Rectal smooth muscle tissue (tissue), 1 donor: ENCODE data around the gene CFAP68.

ENCODE experiments used
- H3K27ac ChIP-seq: one replicate; pipeline ENCODE4 v1.7.0; 2013; ENCODE audit warnings: low read depth, low read length, inconsistent platforms
- H3K27me3 ChIP-seq: one replicate; pipeline ENCODE4 v1.7.0; 2013; ENCODE audit warnings: low read length; ENCODE audit not compliant: control insufficient read depth, insufficient read depth
- H3K36me3 ChIP-seq: one replicate; pipeline ENCODE4 v1.7.0; 2013; ENCODE audit warnings: low read length; ENCODE audit not compliant: control insufficient read depth, insufficient read depth
- H3K4me1 ChIP-seq: one replicate; pipeline ENCODE4 v1.7.0; 2013; ENCODE audit warnings: low read length; ENCODE audit not compliant: control insufficient read depth, insufficient read depth
- H3K4me3 ChIP-seq: one replicate; pipeline ENCODE4 v1.7.0; 2013; ENCODE audit warnings: low read length
- H3K9ac ChIP-seq: one replicate; pipeline ENCODE4 v1.7.0; 2013; ENCODE audit warnings: low read length

CFAP68 gene

GRCh38 chr11:111878849-111879636 is at the start of gene CFAP68, which contains the start of gene FDXACB1:
CFAP68 (plus strand) TSS chr11:111879541; CDS start chr11:111879561, 20 bp downstream.
FDXACB1 (minus strand) TSS chr11:111879165; CDS start chr11:111879132, 33 bp downstream.
- Histone ChIP-seq H3K4me3 (peak within 1 kb of the TSS; percentile 83), H3K4me1 (peaks cover 3% of the 10 kb centered on the region), H3K27me3 (no peaks in the 10 kb centered on the region), H3K9ac (peak within 1 kb of the TSS; percentile 22), H3K36me3 (no peaks in the 10 kb centered on the region), H3K27ac (peak within 1 kb of the TSS; percentile 94)

DNA sequence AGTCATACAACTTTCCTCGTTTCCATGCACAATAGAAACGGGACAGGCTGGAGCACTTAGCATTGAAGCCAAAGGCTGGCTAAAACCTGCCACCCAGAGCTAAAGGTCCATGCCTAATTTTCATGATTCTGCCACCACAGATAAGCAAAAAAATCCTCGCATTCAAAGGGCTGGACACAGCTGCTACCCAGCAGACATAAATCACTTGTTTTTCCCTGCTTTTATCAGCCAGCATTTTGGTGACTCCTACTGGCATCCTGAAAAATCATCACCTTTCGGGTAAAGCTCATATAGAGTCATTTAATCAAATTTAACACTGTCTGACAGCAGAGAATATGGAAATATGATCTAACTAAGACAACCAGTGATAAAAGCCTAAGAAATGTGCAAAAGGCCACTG is 45.8 kb upstream of the CFAP68 start:
- H3K36me3 ChIP-seq, result peaks cover 13% of the 10 kb centered on the region
- no peak overlapping the region for H3K4me3 ChIP-seq
- no peaks in the 10 kb centered on the region for H3K4me1 ChIP-seq
- H3K27ac ChIP-seq, result no peak overlapping the region
- no peaks in the 10 kb centered on the region for H3K27me3 ChIP-seq
- no peak overlapping the region for H3K9ac ChIP-seq

DNA sequence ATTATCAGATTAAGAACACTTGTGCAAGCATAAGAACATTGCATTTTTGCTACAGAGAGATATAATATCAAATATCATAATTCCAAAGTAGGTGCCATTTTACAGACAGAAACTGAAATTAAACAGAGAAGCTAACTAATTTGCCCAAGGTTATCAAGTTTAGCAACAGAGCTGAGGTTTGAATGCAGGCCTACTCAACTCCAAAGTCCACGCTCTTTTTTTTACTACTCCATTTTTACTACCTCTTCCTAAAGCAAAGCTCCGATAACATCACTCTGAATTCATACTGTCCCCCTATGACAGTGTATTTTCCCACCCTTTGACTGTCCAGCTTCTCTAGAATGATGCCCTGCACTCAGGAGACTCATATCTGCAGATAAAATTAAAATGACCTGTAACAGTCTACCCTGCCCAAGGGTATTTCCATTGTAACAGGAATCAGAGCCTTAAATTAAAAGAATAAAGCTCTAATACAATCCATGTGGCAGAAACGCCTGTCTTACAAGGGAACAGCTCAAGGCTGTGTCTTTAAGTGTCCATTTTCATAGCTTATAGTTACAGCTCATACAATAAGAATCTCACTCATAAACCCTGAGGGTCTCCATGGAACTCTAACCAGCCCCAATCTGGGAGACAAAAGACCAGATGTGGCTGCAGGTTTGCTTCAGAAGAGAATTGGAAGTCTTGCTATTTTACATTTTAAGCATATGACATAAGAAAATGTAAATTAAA is 44.7 kb upstream of the CFAP68 start:
- H3K27ac ChIP-seq, result no peak overlapping the region
- peaks cover 13% of the 10 kb centered on the region for H3K36me3 ChIP-seq
- no peaks in the 10 kb centered on the region for H3K27me3 ChIP-seq
- H3K9ac ChIP-seq, result no peak overlapping the region
- H3K4me1 ChIP-seq, result no peaks in the 10 kb centered on the region
- no peak overlapping the region for H3K4me3 ChIP-seq

- Histone ChIP-seq H3K36me3 (peaks cover 13% of the 10 kb centered on the region), H3K9ac (no peak overlapping the region), H3K4me3 (no peak overlapping the region), H3K27ac (no peak overlapping the region), H3K27me3 (no peaks in the 10 kb centered on the region), H3K4me1 (no peaks in the 10 kb centered on the region)
Observed at GRCh38 chr11:111835665-111836064, 43.7 kb upstream of the CFAP68 start.

DNA sequence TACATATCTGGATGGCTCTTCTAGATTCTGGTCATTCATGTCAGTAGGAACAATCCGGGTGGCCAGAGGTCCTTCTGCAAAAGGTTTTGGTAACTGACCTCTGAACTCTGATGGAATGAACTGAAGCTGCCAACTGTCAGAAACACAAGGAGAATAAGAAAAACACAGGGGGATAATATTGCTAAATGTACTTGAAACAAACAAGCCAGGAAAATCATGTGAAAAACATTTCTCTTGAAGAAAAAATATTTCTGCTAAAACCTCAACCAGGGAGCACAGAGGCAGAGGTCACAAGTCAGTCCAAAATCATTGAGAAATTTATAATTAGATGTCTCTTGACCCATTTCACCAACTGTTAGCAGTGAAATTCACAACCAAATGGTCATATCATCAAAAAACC is 43.2 kb upstream of the CFAP68 start:
- no peak overlapping the region for H3K9ac ChIP-seq
- H3K4me3 ChIP-seq, result no peak overlapping the region
- no peak overlapping the region for H3K27ac ChIP-seq
- H3K27me3 ChIP-seq, result no peaks in the 10 kb centered on the region
- H3K4me1 ChIP-seq, result peaks cover 1% of the 10 kb centered on the region
- H3K36me3 ChIP-seq, result peaks cover 12% of the 10 kb centered on the region

DNA sequence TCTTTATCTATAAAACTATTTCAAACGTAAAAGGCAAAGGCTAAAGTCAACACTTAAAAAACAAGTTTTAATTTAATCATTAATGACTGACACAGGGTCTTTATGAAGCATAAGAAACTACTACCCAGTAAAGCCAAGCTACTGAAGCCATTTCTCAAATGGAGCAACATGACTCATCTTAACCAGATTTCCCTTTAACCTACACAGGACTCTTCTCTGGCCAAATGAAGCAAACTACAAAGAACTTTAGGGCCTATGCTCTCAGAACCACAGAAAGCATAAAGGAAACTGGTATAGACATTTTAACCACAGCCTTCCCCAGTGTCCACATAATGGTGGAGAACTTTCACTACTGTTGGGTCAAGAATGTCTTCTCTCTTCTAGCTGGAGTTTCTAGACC is 42.6 kb upstream of the CFAP68 start:
- peaks cover 11% of the 10 kb centered on the region for H3K36me3 ChIP-seq
- H3K9ac ChIP-seq, result no peak overlapping the region
- H3K4me3 ChIP-seq, result no peak overlapping the region
- H3K27ac ChIP-seq, result no peak overlapping the region
- peaks cover 3% of the 10 kb centered on the region for H3K4me1 ChIP-seq
- no peaks in the 10 kb centered on the region for H3K27me3 ChIP-seq

- Histone ChIP-seq H3K9ac (no peak overlapping the region), H3K27ac (no peak overlapping the region), H3K4me3 (no peak overlapping the region), H3K27me3 (no peaks in the 10 kb centered on the region), H3K36me3 (peaks cover 11% of the 10 kb centered on the region), H3K4me1 (peaks cover 3% of the 10 kb centered on the region)
Observed at GRCh38 chr11:111837366-111837891, 41.9 kb upstream of the CFAP68 start.

- peaks cover 11% of the 10 kb centered on the region for H3K36me3 ChIP-seq
- H3K4me1 ChIP-seq, result peaks cover 3% of the 10 kb centered on the region
- no peaks in the 10 kb centered on the region for H3K27me3 ChIP-seq
- no peak overlapping the region for H3K27ac ChIP-seq
- no peak overlapping the region for H3K4me3 ChIP-seq
- no peak overlapping the region for H3K9ac ChIP-seq
Observed at GRCh38 chr11:111838054-111838453, 41.3 kb upstream of the CFAP68 start.

DNA sequence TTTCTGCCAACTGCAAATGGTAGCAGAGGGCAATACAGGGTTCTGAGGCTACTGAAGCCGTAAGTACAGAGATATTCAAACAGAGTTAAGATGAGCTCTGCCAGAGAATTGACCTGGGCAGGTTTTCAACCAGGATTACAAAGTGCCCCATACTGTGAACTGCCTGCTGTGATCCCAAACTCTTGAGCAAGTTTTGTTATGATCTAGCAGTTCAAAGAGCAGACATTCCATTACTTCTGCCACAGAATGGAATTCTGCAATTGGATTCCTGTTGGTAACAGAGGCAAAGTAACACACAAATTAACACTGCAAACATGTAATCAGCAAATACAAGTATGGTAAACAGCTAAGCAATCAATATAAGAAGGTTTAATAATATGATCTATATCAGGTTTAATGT is 39.2 kb upstream of the CFAP68 start:
- H3K36me3 ChIP-seq, result peaks cover 8% of the 10 kb centered on the region
- no peaks in the 10 kb centered on the region for H3K27me3 ChIP-seq
- peaks cover 3% of the 10 kb centered on the region for H3K4me1 ChIP-seq
- no peak overlapping the region for H3K9ac ChIP-seq
- no peak overlapping the region for H3K4me3 ChIP-seq
- no peak overlapping the region for H3K27ac ChIP-seq

GRCh38 chr11:111841370-111842053 is 37.8 kb upstream of the CFAP68 start:
- no peak overlapping the region for H3K4me3 ChIP-seq
- H3K27ac ChIP-seq, result no peak overlapping the region
- peaks cover 8% of the 10 kb centered on the region for H3K36me3 ChIP-seq
- no peaks in the 10 kb centered on the region for H3K27me3 ChIP-seq
- H3K9ac ChIP-seq, result no peak overlapping the region
- peaks cover 3% of the 10 kb centered on the region for H3K4me1 ChIP-seq

GRCh38 chr11:111843661-111844060 is 35.7 kb upstream of the CFAP68 start:
- Histone ChIP-seq H3K4me3 (no peak overlapping the region), H3K27me3 (no peaks in the 10 kb centered on the region), H3K9ac (no peak overlapping the region), H3K36me3 (peaks cover 4% of the 10 kb centered on the region), H3K27ac (no peak overlapping the region), H3K4me1 (peaks cover 3% of the 10 kb centered on the region)
